Coronary artery (tissue), 2 donors: ENCODE results near the gene SLC23A2.

Experiments
- DNase-seq: peaks from one replicate; pipeline ENCODE4 v3.0.0-alpha.2; 2017; ENCODE audit warnings: low spot score
- H3K27ac ChIP-seq, 2 donors: fragments of 200-600 bp; sonication (generic); one replicate each; pipeline ENCODE4 v1.5.1; 2016 to 2019
- H3K4me3 ChIP-seq: fragments of 200-600 bp; sonication (generic); 2 replicates; pipeline ENCODE4 v1.5.1; 2016; ENCODE audit warnings: mild to moderate bottlenecking, moderate library complexity
- TF ChIP-seq, protein P1 (sequence below): fragments of 200-600 bp; sonication (generic); IDR thresholded peaks from one replicate; pipeline ENCODE4 v1.5.1; 2019; ENCODE audit warnings: antibody characterized with exemption

The SLC23A2 gene

DNA sequence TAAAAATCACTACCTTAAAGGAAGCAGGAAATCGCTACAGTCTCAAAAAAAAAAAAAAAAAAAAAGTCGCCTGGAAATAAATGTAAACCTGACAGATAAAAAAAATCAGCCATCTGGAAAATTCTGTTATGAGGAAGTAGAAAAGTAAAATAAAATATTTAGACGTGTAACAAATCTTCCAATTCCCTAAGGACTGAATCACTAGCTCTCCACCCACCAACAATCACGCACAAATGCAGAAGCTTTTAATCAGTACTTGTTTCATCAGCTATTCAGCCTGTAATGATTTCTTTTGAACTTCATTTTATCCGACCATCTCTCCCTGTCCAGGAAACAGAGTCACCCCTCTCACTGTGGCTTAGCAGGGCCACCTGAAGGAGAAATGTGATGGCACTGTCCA lies 59.0 kb downstream of the SLC23A2 start:
- H3K27ac ChIP-seq = no peak overlapping the region
- H3K4me3 ChIP-seq = no peak overlapping the region
- TF ChIP-seq, protein P1, sequence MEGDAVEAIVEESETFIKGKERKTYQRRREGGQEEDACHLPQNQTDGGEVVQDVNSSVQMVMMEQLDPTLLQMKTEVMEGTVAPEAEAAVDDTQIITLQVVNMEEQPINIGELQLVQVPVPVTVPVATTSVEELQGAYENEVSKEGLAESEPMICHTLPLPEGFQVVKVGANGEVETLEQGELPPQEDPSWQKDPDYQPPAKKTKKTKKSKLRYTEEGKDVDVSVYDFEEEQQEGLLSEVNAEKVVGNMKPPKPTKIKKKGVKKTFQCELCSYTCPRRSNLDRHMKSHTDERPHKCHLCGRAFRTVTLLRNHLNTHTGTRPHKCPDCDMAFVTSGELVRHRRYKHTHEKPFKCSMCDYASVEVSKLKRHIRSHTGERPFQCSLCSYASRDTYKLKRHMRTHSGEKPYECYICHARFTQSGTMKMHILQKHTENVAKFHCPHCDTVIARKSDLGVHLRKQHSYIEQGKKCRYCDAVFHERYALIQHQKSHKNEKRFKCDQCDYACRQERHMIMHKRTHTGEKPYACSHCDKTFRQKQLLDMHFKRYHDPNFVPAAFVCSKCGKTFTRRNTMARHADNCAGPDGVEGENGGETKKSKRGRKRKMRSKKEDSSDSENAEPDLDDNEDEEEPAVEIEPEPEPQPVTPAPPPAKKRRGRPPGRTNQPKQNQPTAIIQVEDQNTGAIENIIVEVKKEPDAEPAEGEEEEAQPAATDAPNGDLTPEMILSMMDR = no peak
- DNase-seq = no peak

DNA sequence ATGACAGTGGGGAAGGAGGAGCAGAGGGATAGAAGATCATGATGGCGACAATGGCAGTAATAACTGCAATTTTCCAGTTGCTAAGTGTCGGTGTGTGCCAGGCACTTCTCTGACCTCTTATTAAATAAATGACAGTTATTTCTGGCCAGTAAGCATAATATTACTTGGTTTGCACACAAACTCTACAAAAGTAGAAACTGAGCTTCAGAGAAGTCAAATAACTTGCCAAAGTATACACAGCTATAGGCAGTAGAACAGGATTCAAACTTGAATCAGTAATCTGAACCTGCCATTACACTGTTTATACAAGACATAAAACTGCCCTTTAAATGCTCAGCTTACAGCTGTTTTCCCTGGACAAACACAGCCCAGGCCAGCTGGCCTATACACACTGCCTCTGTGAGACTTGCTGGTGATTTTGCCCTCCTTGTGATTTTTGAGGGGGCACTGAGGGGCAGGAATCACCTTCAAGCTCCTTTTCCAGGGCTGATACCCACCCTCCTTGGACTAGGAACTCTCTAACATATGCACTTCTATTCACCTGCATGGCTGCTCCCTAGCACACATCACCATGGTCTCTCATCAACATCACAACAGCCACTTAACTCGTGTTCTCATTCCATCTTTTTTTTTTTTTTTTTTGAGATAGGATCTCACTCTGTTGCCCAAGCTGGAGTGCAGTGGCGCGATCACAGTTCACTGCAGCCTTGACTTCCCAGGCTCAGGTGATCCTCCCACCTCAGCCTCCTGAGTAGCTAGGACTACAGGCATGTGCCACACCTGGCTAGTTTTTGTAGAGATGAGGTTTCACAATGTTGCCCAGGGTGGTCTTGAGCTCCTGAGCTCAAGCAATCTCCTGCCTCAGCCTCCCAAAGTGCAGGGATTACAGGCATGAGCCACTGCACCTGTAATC lies 63.6 kb downstream of the SLC23A2 start:
- H3K4me3 ChIP-seq = no peak overlapping the region
- TF ChIP-seq, protein P1 = no peak
- no peak for DNase-seq
- H3K27ac ChIP-seq = no peak overlapping the region

DNA sequence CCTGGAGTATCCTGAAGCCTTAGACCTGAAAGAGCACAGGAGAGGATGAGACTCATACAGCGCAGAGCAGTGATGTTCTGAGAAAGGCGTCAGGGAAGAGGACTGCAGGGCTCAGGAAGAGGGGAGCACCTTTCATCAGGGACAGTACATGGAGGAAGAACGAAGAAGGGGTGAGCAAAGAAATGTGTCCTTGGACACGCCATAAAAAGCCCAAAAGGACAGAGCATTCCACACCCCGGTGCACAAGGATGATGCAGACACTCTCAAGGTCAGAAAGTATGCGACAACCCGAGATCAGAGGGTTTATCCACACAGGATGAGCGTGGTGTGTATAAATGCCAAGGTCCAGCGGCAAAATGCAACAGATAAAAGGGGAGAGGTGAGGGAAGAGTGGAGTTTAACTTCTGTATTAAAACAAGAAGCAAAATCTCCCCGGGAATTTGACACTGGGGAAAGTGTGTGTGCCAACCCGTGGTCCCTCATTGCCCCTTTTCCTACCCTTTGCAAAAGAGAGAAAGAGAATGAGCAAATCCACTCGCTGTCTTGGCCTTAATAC lies 64.4 kb downstream of the SLC23A2 start:
- TF ChIP-seq, protein P1 = no peak
- Histone ChIP-seq H3K27ac (no peak overlapping the region), H3K4me3 (no peak overlapping the region)
- no peak for DNase-seq

DNA sequence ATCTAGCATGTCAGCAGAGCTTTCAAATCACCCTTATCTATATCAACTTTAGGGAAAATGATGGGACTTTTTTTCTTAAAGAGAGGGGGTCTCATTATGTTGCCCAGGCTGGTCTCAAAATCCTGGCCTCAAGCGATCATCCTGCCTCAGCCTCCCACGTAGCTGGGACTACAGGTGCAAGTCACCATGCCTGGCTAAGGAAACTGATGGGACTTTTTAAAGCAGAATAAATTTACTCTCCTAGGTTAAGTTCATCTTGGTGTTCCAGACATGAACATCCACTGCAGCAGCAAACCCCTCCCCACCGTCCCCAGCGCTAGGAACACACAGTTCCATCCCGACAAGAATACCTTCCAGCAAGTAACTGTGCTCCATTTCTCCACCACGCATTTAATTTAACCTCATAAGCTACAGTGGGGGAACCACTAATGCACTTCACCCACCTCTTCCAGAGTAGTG lies 64.9 kb downstream of the SLC23A2 start:
- DNase-seq = no peak
- TF ChIP-seq, protein P1 = no peak
- Histone ChIP-seq H3K27ac (no peak overlapping the region), H3K4me3 (no peak overlapping the region)

DNA sequence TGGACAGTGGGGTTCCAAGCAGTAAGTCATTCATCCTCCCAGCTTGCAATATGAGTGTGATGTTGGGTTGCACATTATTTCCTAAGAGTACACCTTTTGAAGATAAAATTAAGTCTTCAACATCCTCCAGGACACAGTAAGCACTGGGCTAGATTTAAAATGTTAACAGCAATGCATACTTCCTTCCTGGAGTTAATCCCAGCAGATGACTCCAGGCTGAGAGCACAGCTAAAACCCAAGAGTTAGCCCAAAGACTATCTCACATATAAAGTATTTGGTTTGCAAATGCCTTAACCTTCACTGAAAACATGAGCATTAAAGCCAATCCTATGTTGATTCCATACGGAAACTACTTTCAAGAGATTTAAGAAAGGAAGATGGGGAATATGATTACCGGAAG lies 69.2 kb downstream of the SLC23A2 start:
- TF ChIP-seq, protein P1 = no peak
- no peak for DNase-seq
- Histone ChIP-seq H3K27ac (no peak overlapping the region), H3K4me3 (no peak overlapping the region)

DNA sequence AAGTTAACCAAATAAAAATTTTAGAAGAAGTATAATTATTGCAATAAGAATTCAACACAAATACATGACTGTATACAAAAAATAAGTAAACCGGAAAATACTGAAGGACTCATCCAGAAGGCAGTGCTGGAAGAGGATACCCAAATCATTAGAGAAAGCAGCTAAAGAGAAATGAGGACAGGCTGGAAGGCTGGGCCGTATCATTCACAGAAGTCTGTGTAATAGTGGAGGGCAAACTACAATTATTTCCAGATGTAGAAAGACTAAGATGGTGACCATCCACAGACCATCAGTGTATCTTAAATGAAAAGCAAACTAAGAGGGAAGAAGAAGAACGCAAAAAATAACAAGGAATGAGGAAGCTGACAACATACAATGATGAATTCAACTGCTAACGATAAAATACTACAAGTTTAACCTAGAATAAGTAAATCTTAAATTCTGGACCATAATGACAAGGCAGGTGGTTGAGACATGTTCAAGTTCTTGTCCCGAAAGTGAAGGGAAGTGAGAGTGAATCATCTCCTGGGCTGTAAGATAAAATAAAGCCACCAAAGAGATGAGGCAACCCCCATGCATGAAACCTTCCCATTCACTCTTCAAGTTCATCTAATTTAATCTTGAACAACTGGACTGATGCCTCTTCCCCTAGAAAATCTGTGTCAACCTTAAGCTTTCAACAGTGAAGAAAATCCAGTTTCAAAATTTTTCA lies 71.5 kb downstream of the SLC23A2 start:
- TF ChIP-seq, protein P1 = no peak
- Histone ChIP-seq H3K27ac (no peak overlapping the region), H3K4me3 (no peak overlapping the region)
- no peak for DNase-seq
